ENCODE results near the gene CNTN5.

Gene CNTN5

DNA sequence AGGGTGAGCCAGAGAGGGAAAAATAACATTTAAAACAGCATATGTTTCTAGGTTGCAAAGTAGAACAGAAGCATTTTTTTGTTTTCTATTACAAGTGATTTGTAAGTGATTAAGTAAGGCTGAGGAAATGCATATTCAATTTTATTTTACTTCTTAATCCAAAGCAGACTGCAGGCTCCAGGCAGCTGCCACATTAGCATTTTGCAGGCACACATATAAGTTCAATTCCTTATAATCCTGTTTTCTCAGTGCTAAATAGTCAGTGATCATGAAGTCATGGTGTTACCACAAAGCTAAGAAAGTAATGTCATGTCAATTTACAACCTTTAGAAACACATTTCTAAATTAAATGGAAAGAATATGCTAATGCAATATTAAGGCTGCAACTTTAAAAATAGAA lies 149.8 kb downstream of the CNTN5 start:
- no peak for DNase-seq (ENCODE audit: low read depth)

GRCh38 chr11:99171330-99171729 lies 150.6 kb downstream of the CNTN5 start:
- no peak for DNase-seq (ENCODE audit: low read depth)

- DNase-seq (ENCODE audit: low read depth): no peak
These were observed 155.7 kb downstream of the CNTN5 start for GRCh38 chr11:99176430-99176829.

GRCh38 chr11:99177446-99177845 lies 156.7 kb downstream of the CNTN5 start:
- no peak for DNase-seq (ENCODE audit: low read depth)

- no peak for DNase-seq (ENCODE audit: low read depth)
These were observed 163.4 kb downstream of the CNTN5 start for GRCh38 chr11:99184146-99184545.

DNA sequence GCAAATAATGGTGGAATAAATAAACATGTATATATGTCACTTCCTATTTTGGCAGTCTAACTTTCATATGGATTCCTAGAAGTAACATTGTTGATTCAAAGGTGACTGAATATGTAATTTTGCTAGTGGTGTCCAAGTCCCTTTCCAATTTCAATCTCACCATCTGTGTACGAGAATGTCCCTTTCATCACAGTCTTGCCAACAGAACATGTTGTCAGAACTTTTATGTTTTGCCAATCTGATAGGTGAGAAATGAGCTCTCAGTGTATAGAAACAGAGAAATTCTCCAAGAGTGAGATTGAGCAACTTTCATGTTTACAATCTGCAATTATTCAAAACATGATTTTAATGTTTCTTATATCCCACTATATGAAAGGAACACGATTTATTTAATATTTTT lies 167.5 kb downstream of the CNTN5 start:
- no peak for DNase-seq (ENCODE audit: low read depth)

GRCh38 chr11:99192716-99193115 lies 172.0 kb downstream of the CNTN5 start:
- no peak for DNase-seq (ENCODE audit: low read depth)

DNA sequence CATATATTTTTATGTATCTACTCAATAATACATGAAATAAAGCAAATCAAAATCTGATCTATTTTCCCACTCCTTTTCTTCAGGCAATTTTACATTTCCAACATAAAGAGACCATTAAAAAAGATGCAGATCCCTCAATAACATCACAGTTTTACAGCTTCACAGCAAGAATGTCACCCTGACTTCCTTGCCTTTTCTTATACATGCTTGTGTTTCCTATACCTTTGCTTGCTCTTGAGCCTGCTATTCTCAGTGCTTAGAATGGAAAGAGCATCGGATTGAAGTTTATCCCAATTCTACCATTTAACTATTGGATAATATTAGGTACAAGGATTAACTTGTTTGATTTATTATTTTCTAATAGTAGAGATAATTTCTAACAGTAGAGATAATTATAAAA lies 176.7 kb downstream of the CNTN5 start:
- no peak for DNase-seq (ENCODE audit: low read depth)

DNA sequence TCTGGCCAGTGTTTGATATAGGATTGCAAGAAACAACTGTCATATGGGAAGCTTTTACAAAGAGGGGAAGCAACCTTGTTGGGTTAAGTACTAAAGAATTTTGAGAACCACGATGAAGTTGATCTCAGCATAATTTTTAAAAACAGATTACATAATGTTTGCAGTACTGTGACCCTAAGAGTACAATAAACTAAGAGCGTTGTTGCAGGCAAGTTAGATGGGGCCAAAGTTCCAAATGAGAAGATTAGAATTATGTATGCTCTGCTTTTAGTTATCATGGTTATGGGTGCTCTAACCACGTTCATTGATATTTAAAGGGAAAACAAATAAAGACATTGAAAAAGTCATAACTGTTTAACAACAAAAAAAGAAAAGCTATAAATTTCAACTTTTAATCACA lies 177.5 kb downstream of the CNTN5 start:
- DNase-seq (ENCODE audit: low read depth): no peak

GRCh38 chr11:99199341-99199740 lies 178.6 kb downstream of the CNTN5 start:
- DNase-seq (ENCODE audit: low read depth): no peak

- DNase-seq (ENCODE audit: low read depth): no peak
These were observed 180.0 kb downstream of the CNTN5 start for GRCh38 chr11:99200720-99201119.

DNA sequence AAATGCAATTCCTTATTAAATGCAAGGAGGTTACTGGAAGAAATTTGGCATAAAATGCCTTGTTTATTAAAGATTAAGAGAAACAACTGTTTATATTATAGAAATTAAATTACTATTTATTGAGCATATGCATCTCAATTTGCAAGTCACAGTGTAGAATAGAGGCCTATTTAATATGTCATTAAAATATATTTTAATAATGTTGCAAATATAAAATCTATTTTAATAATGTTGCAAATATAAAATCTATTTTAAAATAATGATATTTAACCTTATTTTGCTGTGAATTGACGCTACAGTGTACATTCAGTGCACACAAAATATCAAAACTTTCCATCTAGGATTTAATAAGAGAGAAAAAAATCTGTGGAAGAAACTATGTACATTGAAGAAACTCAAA lies 188.1 kb downstream of the CNTN5 start:
- DNase-seq (ENCODE audit: low read depth): no peak

- DNase-seq (ENCODE audit: low read depth): no peak
These were observed 208.8 kb downstream of the CNTN5 start for GRCh38 chr11:99229544-99229943.

GRCh38 chr11:99234534-99234933 lies 213.8 kb downstream of the CNTN5 start:
- DNase-seq (ENCODE audit: low read depth): no peak

DNA sequence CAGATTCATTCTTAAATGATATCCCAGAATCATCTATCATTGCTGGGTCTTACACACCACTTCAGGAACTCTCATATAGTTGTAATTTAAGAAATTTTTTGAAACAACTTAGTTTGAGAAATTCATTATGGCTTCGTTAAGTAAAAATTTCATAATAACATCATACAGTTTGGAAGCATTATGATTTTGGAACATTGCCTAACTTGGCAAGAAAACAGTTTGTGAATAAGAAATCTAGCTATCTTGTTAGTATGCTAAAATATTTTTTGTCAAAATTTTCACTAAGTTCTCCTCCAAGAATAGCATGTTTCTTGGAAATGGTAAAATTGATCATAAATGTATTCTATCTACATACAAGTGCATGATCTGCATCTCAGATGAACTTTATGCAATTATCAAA lies 217.7 kb downstream of the CNTN5 start:
- DNase-seq (ENCODE audit: low read depth): no peak

- DNase-seq (ENCODE audit: low read depth): no peak
These were observed 219.7 kb downstream of the CNTN5 start for GRCh38 chr11:99240192-99241030.

GRCh38 chr11:99241066-99241465 lies 220.3 kb downstream of the CNTN5 start:
- DNase-seq (ENCODE audit: low read depth): no peak

DNA sequence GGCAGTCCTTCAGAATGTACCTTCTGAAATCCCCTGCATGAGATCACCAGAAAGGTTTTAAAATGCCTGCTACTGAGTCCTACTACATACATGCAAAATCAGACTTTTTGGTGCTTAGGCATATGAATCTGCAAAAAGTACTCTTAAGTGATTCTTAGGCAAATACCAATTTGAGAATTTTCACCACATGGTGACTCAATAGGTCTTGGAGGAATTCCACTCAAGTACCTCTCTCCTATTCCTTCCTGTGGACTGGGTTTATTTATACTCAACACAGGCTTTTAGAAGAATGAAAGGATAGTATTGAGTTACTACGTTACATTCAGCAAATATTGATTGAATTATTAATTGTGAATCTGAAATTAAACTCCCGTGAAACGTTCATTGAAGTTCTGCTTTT lies 223.9 kb downstream of the CNTN5 start:
- DNase-seq (ENCODE audit: low read depth): no peak

DNA sequence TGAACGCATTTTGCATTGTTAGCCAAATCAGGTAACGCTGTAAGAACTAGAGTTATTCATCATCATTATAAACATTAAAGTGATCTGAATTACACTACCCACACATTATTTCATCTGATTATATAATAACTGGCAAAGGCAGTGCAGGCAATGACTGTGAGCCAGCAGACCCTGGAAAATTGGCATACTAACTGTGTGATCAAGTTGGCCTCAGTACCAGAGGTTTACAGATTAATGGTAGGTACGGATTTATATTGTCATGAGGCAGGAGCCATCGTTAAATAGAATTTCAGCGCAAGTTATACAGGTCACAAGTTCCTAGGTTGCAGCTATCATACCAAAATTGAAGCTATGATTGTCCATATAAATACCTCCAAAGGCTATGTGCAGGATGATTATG lies 225.4 kb downstream of the CNTN5 start:
- no peak for DNase-seq (ENCODE audit: low read depth)

- no peak for DNase-seq (ENCODE audit: low read depth)
These were observed 235.9 kb downstream of the CNTN5 start for GRCh38 chr11:99256614-99257013.

GRCh38 chr11:99257131-99257530 lies 236.4 kb downstream of the CNTN5 start:
- no peak for DNase-seq (ENCODE audit: low read depth)

GRCh38 chr11:99260696-99261095 lies 239.9 kb downstream of the CNTN5 start:
- DNase-seq (ENCODE audit: low read depth): no peak

- DNase-seq (ENCODE audit: low read depth): no peak
These were observed 248.1 kb downstream of the CNTN5 start for GRCh38 chr11:99268886-99269285.

DNA sequence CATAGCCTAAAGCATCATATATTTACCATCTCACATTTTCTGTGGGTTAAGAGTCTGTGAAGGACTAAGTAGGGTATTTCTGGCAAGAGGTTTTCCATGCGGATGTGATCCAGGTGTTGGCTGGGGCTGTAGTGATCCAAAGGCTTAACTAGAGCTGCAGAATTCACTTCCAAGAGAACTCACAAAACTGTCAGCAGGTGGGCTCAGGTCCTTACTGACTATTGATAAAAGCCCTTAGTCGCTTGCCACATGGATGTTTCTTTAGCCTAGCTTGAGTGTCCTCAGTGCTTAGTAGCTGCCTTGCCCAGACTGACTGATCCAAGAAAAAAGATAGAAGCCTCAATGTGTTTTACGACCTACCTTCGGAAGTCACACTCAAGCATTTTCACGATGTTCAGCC lies 250.8 kb downstream of the CNTN5 start:
- DNase-seq (ENCODE audit: low read depth): no peak

Measured in stimulated activated CD8-positive, alpha-beta memory T cell treated with anti-CD3 and anti-CD28 coated beads, Interleukin-12 subunit alpha, Interleukin-12 subunit beta, amount 100 ng/mL, for 4 hours (primary cell).